SK-N-SH treated with all-trans-retinoic acid at 6 μM for 48 hours (cell line): ENCODE results near the gene PRDM7.
"Not testable (repeated sequence)": the region's sequence is repeated elsewhere in the genome, so short reads cannot be mapped to it uniquely, and the experiment has no call there.

Source experiments
- ARNTL ChIP-seq: fragments of 450-650 bp; formaldehyde crosslinking; IDR thresholded peaks from 2 replicates; pipeline ENCODE4 v1.5.0; 2020; ENCODE audit warnings: low read depth, mild to moderate bottlenecking, moderate library complexity, borderline replicate concordance
- ZFP3 ChIP-seq: fragments of 250-450 bp; sonication (Bioruptor Pico); IDR thresholded peaks from 2 replicates; pipeline ENCODE4 v1.5.0; 2020; ENCODE audit warnings: mild to moderate bottlenecking, moderate library complexity
- TF ChIP-seq, protein P1 (sequence below): fragments of 250-450 bp; sonication (Bioruptor Pico); IDR thresholded peaks from 2 replicates; pipeline ENCODE4 v1.5.1; 2021; ENCODE audit warnings: mild to moderate bottlenecking, moderate library complexity

DNA sequence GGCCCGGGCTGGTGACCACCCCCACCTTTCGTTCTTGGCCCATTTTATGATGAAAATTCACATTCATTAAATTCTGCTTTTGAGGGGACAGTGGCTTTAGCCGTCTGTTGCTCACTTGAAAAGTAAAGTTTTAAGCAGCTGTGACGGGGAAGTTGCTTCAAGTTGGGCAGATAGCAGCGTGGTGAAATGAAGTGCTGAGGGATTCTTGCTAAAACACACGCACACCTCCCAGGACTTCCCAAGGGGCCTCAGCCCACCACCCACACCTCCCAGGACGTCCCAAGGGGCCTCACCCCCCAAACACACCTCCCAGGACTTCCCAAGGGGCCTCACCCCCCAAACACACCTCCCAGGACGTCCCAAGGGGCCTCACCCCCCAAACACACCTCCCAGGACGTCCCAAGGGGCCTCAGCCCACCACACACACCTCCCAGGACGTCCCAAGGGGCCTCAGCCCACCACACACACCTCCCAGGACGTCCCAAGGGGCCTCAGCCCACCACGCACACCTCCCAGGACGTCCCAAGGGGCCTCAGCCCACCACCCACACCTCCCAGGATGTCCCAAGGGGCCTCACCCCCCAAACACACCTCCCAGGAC is 69.4 kb downstream of the PRDM7 start:
- TF ChIP-seq, protein P1, sequence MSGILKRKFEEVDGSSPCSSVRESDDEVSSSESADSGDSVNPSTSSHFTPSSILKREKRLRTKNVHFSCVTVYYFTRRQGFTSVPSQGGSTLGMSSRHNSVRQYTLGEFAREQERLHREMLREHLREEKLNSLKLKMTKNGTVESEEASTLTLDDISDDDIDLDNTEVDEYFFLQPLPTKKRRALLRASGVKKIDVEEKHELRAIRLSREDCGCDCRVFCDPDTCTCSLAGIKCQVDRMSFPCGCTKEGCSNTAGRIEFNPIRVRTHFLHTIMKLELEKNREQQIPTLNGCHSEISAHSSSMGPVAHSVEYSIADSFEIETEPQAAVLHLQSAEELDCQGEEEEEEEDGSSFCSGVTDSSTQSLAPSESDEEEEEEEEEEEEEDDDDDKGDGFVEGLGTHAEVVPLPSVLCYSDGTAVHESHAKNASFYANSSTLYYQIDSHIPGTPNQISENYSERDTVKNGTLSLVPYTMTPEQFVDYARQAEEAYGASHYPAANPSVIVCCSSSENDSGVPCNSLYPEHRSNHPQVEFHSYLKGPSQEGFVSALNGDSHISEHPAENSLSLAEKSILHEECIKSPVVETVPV (CRISPR knock-in tag): not testable (repeated sequence)
- TF ChIP-seq ARNTL, ZFP3 (CRISPR knock-in tag): not testable (repeated sequence)
